GM18951 (cell line): ENCODE results near the gene TJAP1.

Experiments
- POLR2A ChIP-seq: IDR thresholded peaks from 4 replicates; pipeline ENCODE4 v1.6.1; 2011; ENCODE audit warnings: mild to moderate bottlenecking; ENCODE audit not compliant: insufficient read length, insufficient read depth; ENCODE audit errors: extremely low read depth
- in situ Hi-C: fragments of 300-500 bp; cut with MboI; formaldehyde crosslinking; loops from one replicate; pipeline ENCODE4 v1.12.0; 2022; ENCODE audit warnings: low sequenced_read_pairs, mixed read lengths, inconsistent platforms; ENCODE audit not compliant: unreplicated experiment

TJAP1 gene

GRCh38 chr6:43475516-43475915 is 1.9 kb upstream of the TJAP1 start:
- in situ Hi-C loops = no loop called here
- no peak for TF ChIP-seq POLR2A

DNA sequence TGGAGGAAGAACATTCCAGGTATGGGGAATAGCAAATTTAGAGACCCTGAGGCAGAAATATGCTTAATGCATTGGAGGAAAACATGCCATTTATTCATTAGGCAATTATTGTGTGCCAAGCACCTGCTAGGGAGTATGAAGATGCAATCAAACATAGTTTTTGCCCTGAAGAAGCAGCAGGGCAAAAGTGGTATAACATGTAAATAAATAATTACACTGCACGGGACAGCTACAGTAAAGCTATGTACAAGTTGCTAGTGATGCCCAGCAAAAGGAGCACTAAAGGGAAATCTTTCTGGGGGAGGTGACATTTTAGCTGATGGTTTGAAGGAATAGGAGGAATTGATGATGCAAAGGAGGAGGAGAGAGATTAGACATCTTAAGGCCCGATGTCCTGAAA is 624 bp upstream of the TJAP1 start:
- in situ Hi-C loops = no loop called here
- no peak for TF ChIP-seq POLR2A

DNA sequence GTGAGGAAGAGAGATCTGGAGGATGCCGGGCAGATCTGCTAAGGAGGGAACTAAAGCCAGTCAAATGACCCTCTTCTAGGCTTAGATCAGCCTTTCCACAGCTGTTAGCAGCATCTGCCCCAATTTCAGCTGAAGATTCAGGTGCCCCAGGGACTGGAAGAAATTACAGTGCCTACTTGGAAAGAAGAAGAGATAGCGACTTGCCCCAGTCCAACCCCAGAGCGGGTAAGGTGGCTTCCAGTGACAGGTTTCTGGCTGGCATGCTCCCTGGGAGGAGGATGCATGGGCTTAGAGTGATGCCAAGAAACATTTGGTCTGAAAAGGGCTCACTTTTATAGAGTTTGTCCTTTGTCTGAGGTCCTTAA is 620 bp downstream of the TJAP1 start:
- no peak for TF ChIP-seq POLR2A
- in situ Hi-C loops = no loop called here

- in situ Hi-C loops = no loop called here
- no peak for TF ChIP-seq POLR2A
Measured at GRCh38 chr6:43481075-43481474, 3.7 kb downstream of the TJAP1 start.

- in situ Hi-C loops = no loop called here
- TF ChIP-seq POLR2A = no peak
Measured at GRCh38 chr6:43481591-43482236, 4.3 kb downstream of the TJAP1 start.

GRCh38 chr6:43488667-43489276 is 11.4 kb downstream of the TJAP1 start:
- no peak for TF ChIP-seq POLR2A
- in situ Hi-C loops = no loop called here

DNA sequence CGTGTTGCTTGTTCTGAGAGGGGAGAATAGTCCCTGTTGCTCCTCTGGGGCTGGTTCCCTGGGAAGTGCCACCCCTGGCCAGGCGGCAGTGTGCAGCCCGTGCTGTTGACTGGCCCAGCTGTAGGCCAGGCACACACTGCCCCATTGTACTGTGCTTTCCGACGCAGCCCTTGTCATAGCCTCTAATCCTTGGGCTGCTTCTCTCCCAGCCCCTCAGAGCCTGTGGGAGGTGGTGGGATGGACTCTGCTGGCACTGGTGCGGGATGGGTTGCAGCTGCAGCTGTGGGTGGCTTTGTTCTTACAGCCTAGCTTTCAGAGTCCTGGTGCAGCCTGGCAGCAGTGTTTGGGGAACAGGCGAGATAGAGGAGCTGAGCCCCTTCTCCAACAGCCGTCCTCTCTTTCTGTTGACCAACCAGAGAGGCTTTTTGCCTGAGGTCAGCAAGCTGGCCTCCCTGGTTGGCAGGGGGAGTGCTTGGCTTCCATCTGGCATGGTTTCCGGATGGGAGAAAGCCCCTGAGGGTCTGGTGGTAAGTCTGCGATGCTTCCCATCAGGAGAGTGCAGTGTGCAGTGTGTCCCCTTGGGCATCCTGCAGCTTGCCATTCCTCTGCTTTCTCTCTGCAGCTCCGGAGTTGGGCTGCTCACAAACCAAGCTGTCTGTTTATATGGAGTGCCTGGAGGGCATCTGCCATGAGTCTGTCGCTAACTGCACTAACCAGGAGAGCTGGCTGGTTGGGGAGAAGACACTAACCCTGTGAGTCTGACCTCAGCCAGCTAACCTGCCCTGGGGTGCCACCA is 12.1 kb downstream of the TJAP1 start:
- no peak for TF ChIP-seq POLR2A
- in situ Hi-C loops = no loop called here

GRCh38 chr6:43490523-43490939 is 13.2 kb downstream of the TJAP1 start:
- no peak for TF ChIP-seq POLR2A
- in situ Hi-C loops = no loop called here

- in situ Hi-C loops = no loop called here
- TF ChIP-seq POLR2A = no peak
Measured at GRCh38 chr6:43491750-43492661, 14.6 kb downstream of the TJAP1 start.

GRCh38 chr6:43492673-43493072 is 15.3 kb downstream of the TJAP1 start:
- no peak for TF ChIP-seq POLR2A
- in situ Hi-C loops = no loop called here

DNA sequence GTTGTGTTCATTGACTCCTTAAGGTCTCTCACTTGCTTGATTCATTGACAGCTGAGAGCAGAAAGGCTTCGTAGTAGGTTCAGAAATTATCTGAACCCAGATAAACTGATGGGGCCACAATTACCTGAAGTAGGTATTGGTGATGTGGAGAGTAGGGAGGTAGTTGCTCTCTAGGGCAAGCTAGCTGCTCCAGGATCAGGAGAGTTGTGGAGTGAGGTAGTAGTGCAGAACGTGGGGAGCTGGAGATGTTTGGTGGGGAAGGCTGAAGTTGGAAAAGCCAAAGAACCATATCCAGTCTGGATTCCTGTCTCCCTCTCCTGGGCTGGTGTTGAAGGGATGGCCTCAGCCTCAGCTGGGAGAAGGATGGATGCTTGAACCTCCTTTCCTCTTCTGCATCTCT is 15.9 kb downstream of the TJAP1 start:
- in situ Hi-C loops = no loop called here
- no peak for TF ChIP-seq POLR2A

- TF ChIP-seq POLR2A = no peak
- in situ Hi-C loops = no loop called here
Measured at GRCh38 chr6:43493833-43494232, 16.5 kb downstream of the TJAP1 start.

DNA sequence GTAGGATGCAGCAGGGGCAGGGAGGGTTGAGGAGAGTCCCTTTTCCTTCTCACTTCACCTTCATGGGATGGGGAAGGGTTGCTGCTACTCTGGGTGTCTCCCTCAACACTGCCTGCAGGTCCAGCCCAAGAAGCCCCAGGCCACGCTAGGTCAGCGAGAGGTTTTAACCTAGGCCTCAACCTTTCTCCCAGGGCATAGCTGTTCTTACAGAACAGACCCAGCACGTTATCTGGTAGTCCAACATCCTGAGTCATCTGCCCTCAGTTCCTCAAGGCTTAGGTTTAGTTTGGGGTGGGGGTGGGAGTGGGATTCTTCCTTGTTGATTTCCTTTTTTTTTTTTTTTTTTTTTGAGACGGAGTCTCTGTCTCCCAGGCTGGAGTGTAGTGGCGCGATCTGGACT is 17.0 kb downstream of the TJAP1 start:
- no peak for TF ChIP-seq POLR2A
- in situ Hi-C loops = no loop called here
